HepG2 (cell line): ENCODE measurements around the gene LUZP1. TPM values are rescaled to one million over a fixed set of nuclear protein-coding genes. Genes with fewer than 3 reads are reported as not detected.

Source experiments
- ATAC-seq: fragments of 200-7000 bp; cut with Tn5 transposase; 3 replicates; pipeline ENCODE4 v1.9.1; 2020; ENCODE audit warnings: mild to moderate bottlenecking, moderate library complexity
- BruUV-seq: library from RNA; stranded (reverse); fragments of 400-500 nt; replicated peaks from 2 replicates; lab custom pipeline; 2021; lab: Mats Ljungman, UMichigan
- CTCF ChIA-PET: fragments of 300-600 bp; formaldehyde crosslinking; extraction: SDS; loops from one replicate; lab custom pipeline; 2021; ENCODE audit warnings: low total read pairs, inconsistent platforms, low intra/inter-chr PET ratio; lab: Yijun Ruan, JAX
- POLR2A ChIA-PET: fragments of 350-600 bp; sonication (Branson Sonifier 250); formaldehyde crosslinking; loops from one replicate; lab custom pipeline; 2020; ENCODE audit warnings: antibody characterized with exemption, inconsistent platforms; lab: Yijun Ruan, JAX
- DNase-seq: peaks from one replicate; pipeline ENCODE4 v3.0.0-alpha.2; 2015; ENCODE audit warnings: low spot score
- FAIRE-seq: peaks from 3 replicates; lab custom pipeline; 2011; peaks lifted over from hg19 to GRCh38; lab: Jason Lieb, UNC
- H2AFZ ChIP-seq: one replicate; pipeline ENCODE4 v1.6.1; 2011; ENCODE audit warnings: low read length, inconsistent platforms
- H3K27ac ChIP-seq: fragments of 300-600 bp; 3 replicates; pipeline ENCODE4 v1.8.0; 2011; ENCODE audit warnings: mixed run types, mild to moderate bottlenecking, mixed read lengths, low read length, inconsistent platforms; ENCODE audit not compliant: insufficient read depth; ENCODE audit errors: extremely low read length
- H3K27me3 ChIP-seq, 2 experiments: fragments of 200-600 bp in 1 of 2; 2 replicates in 1 of 2; 3 replicates in 1 of 2; pipeline versions ENCODE4 v1.6.0 to v1.8.0; 2011; ENCODE audit warnings: low read length in 2 of 2, mild to moderate bottlenecking in 2 of 2, moderate library complexity in 2 of 2, inconsistent platforms in 1 of 2; ENCODE audit not compliant: insufficient read depth in 2 of 2, control insufficient read depth in 1 of 2
- H3K36me3 ChIP-seq, 2 experiments: fragments of 200-600 bp in 1 of 2; replicated peaks in 1 of 2; 2 replicates in 1 of 2; 3 replicates in 1 of 2; pipeline versions ENCODE4 v1.5.1 to v1.8.0; 2011; ENCODE audit warnings: low read length in 2 of 2, inconsistent platforms in 1 of 2; ENCODE audit not compliant: insufficient read depth in 2 of 2, control insufficient read depth in 1 of 2
- H3K4me1 ChIP-seq: 2 replicates; pipeline ENCODE4 v1.5.1; 2012; ENCODE audit warnings: low read length, inconsistent platforms; ENCODE audit not compliant: insufficient read depth
- H3K4me2 ChIP-seq: 2 replicates; pipeline ENCODE4 v1.6.0; 2011; ENCODE audit warnings: low read depth, low read length, inconsistent platforms
- H3K4me3 ChIP-seq, 3 experiments: fragments of 200-600 bp in 1 of 3; sonication (generic), shearing (Covaris generic) in 1 of 3; replicated peaks in 1 of 3; 2 replicates each; pipeline ENCODE4 v1.5.1; 2011 to 2016; ENCODE audit warnings: low read length in 3 of 3, inconsistent platforms in 2 of 3, low read depth in 2 of 3, mild to moderate bottlenecking in 2 of 3, control low read depth in 1 of 3, mixed read lengths in 1 of 3; ENCODE audit not compliant: insufficient read depth in 1 of 3
- H3K79me2 ChIP-seq: one replicate; pipeline ENCODE4 v1.6.1; 2011; ENCODE audit warnings: low read length, inconsistent platforms; ENCODE audit not compliant: insufficient read depth
- H3K9ac ChIP-seq: 2 replicates; pipeline ENCODE4 v1.6.0; 2011; ENCODE audit warnings: mild to moderate bottlenecking, low read depth, low read length, inconsistent platforms; ENCODE audit not compliant: insufficient read depth
- H3K9me3 ChIP-seq: 2 replicates; pipeline ENCODE4 v1.5.1; 2012; ENCODE audit warnings: mild to moderate bottlenecking, low read length
- H4K20me1 ChIP-seq: 2 replicates; pipeline ENCODE4 v1.6.0; 2011; ENCODE audit warnings: inconsistent platforms, mild to moderate bottlenecking, low read length, moderate library complexity; ENCODE audit not compliant: insufficient read depth
- CEBPG ChIP-seq: IDR thresholded peaks from 2 replicates; pipeline ENCODE4 v1.6.1; 2016
- HNF4A ChIP-seq: sonication (generic); formaldehyde crosslinking; IDR thresholded peaks from 2 replicates; pipeline ENCODE4 v1.4.0; 2020; ENCODE audit warnings: missing genetic modification reagents
- POGZ ChIP-seq: sonication (generic); formaldehyde crosslinking; IDR thresholded peaks from 2 replicates; pipeline ENCODE4 v1.4.0; 2020; ENCODE audit warnings: mild to moderate bottlenecking, missing genetic modification reagents
- RARA ChIP-seq: IDR thresholded peaks from 2 replicates; pipeline ENCODE4 v1.6.1; 2016; ENCODE audit warnings: missing genetic modification reagents, missing compliant biosample characterization
- TBL1XR1 ChIP-seq: fragments of 150-350 bp; IDR thresholded peaks from 2 replicates; pipeline ENCODE4 v1.6.1; 2014; ENCODE audit warnings: borderline replicate concordance, low read length; ENCODE audit not compliant: partially characterized antibody
- ZFP36L2 ChIP-seq: sonication (generic); formaldehyde crosslinking; IDR thresholded peaks from 2 replicates; pipeline ENCODE4 v1.4.0; 2020; ENCODE audit warnings: missing genetic modification reagents
- ZNF280D ChIP-seq: sonication (generic); formaldehyde crosslinking; IDR thresholded peaks from 2 replicates; pipeline ENCODE4 v1.5.1; 2020; ENCODE audit warnings: mild to moderate bottlenecking, missing genetic modification reagents
- ZNF569 ChIP-seq: sonication (generic); formaldehyde crosslinking; IDR thresholded peaks from 2 replicates; pipeline ENCODE4 v1.5.0; 2020; ENCODE audit warnings: mild to moderate bottlenecking, missing genetic modification reagents, moderate library complexity, borderline replicate concordance
- ZNF619 ChIP-seq: sonication (generic); formaldehyde crosslinking; IDR thresholded peaks from 2 replicates; pipeline ENCODE4 v1.4.0; 2020; ENCODE audit warnings: mild to moderate bottlenecking, missing genetic modification reagents
- ZNF770 ChIP-seq: sonication (generic); formaldehyde crosslinking; IDR thresholded peaks from 2 replicates; pipeline ENCODE4 v1.5.0; 2020; ENCODE audit warnings: mild to moderate bottlenecking, missing genetic modification reagents
- WGBS: methylation state at CpG from one replicate; pipeline ENCODE4 v1.1.6; 2017; ENCODE audit warnings: low lambda C conversion rate; 5-methylcytosine and 5-hydroxymethylcytosine counted together
- in situ Hi-C: cut with HindIII; loops from 2 replicates; pipeline ENCODE4 v1.10.0; 2017; ENCODE audit warnings: low pct_unique_long_range_greater_than_20kb; ENCODE audit not compliant: extremely low pct_ligation_motif_present
- intact Hi-C: fragments of 100-400 bp; cut with micrococcal nuclease; formaldehyde crosslinking; loops from one replicate; pipeline ENCODE4 v1.10.0; 2022; ENCODE audit not compliant: unreplicated experiment
- polyA plus RNA-seq, 8 experiments: library from polyadenylated mRNA; depleted of rRNA in 3 of 8; stranded (reverse) in 7 of 8; unstranded in 1 of 8; fragments of >200 nt; fragmentation: Illumina TruSeq in 4 of 8; extraction: Trizol in 4 of 8; gene quantifications; 2 replicates each; pipeline versions ENCODE4 v1.2.1 to v1.2.3, GENCODE V29; 2011 to 2016; ENCODE audit warnings: low read depth in 4 of 8, missing spikeins in 1 of 8, mixed read lengths in 1 of 8; ENCODE audit not compliant: insufficient read depth in 1 of 8
- total RNA-seq, 5 experiments: library from RNA; depleted of rRNA; stranded (reverse); fragments of >200 nt; fragmentation: Illumina TruSeq; extraction: Trizol; gene quantifications; 2 replicates each; pipeline ENCODE4 v1.2.3, GENCODE V29; 2016; ENCODE audit warnings: low read depth in 1 of 5
- TF ChIP-seq, protein P1 (sequence below): sonication (generic); formaldehyde crosslinking; IDR thresholded peaks from 2 replicates; pipeline ENCODE4 v1.4.0; 2020; ENCODE audit warnings: missing genetic modification reagents

Gene LUZP1
- total and polyA plus RNA-seq, 2 of the 13 experiments (the other 11 are each of a cell fraction or from before 2014, with no cell fraction given): 6.9 to 12.7 TPM

DNA sequence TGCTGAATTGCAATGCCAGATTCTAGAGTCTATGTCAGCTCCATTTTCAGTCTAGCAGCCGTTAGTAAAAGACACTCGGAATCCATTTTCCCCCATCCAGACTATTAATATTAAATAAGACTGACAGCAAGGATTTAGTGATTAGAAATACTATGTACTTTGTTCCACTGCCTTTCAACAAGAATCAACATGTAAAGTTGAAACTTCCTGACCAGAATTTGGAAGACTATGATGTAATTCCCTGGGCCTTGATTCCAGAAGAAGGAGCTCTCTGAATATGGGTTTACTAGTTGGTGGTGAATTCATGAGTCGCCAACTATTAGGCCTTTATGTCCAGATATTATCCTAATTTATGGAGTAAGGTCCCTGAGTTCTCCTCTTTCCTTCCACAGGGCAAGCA lies 124.6 kb downstream of the LUZP1 start:
- peaks cover 33% of the 10 kb centered on the region for H4K20me1 ChIP-seq
- DNase-seq: no peak
- FAIRE-seq: no peak
- peaks cover 5 to 16% of the 10 kb centered on the region in 2 experiments; a peak in 4 of 5 replicates for H3K36me3 ChIP-seq
- no peak overlapping the region for H3K4me2 ChIP-seq
- H3K27me3 ChIP-seq: no peaks in the 10 kb centered on the region
- no TSS peak for BruUV-seq
- no peaks in the 10 kb centered on the region for H3K9me3 ChIP-seq
- H3K79me2 ChIP-seq: peaks cover 88% of the 10 kb centered on the region
- intact Hi-C loops (no loop called here), in situ Hi-C loops (no loop called here)
- H3K27ac ChIP-seq: no peak overlapping the region
- no peak overlapping the region for H2AFZ ChIP-seq
- ChIA-PET CTCF (no interaction called here), POLR2A (no interaction called here)
- ATAC-seq: no peak
- H3K4me1 ChIP-seq: peaks cover 28% of the 10 kb centered on the region
- TF ChIP-seq ZNF569 (CRISPR knock-in tag): no peak
- H3K9ac ChIP-seq: no peak overlapping the region
- no peak overlapping the region for H3K4me3 ChIP-seq
- WGBS: 98% methylated on average over 3 of the region's 3 CpGs

DNA sequence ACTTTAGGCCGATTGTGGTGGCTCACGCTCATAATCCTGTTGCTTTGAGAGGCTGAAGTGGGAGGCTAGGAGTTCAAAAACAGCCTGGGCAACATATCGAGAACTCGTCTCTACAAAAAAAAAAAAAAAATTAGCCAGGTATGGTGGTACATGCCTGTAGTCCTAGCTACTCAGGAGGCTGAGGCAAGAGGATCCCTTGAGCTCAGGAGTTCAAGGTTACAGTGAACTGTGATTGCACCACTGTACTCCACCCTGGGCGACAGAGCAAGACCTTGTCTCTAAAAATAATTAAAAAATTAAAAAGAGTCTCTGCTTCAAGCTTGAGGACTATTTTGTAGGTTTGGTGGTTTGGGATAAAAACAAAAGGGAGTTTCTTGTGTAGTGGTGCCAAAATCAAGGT lies 128.1 kb downstream of the LUZP1 start:
- H4K20me1 ChIP-seq: peaks cover 39% of the 10 kb centered on the region
- DNase-seq (no peak), ATAC-seq (no peak), FAIRE-seq (no peak)
- no peak overlapping the region for H2AFZ ChIP-seq
- no peak overlapping the region for H3K4me3 ChIP-seq
- 0 out of 2 replicates have a peak overlapping the region, but pooled peaks have one; percentile 14 for H3K4me2 ChIP-seq
- POLR2A ChIA-PET: interaction anchor here (0.7 to 1.2 kb wide), 2 partner anchors 15 to 21 kb away, joined by 4 read pairs; partner anchors contain the start of gene KDM1A
- H3K27me3 ChIP-seq: no peaks in the 10 kb centered on the region
- CTCF ChIA-PET: no interaction called here
- WGBS: 83% methylated on average over 5 of the region's 5 CpGs
- no peak for TF ChIP-seq POGZ (CRISPR knock-in tag)
- peak; percentile 76 for TF ChIP-seq RARA (CRISPR knock-in tag)
- TF ChIP-seq TBL1XR1: no peak
- TF ChIP-seq, protein P1, sequence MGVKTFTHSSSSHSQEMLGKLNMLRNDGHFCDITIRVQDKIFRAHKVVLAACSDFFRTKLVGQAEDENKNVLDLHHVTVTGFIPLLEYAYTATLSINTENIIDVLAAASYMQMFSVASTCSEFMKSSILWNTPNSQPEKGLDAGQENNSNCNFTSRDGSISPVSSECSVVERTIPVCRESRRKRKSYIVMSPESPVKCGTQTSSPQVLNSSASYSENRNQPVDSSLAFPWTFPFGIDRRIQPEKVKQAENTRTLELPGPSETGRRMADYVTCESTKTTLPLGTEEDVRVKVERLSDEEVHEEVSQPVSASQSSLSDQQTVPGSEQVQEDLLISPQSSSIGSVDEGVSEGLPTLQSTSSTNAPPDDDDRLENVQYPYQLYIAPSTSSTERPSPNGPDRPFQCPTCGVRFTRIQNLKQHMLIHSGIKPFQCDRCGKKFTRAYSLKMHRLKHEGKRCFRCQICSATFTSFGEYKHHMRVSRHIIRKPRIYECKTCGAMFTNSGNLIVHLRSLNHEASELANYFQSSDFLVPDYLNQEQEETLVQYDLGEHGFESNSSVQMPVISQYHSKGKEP (CRISPR knock-in tag): no peak
- peak; percentile 68; the same call in 1 of the 2 replicates for TF ChIP-seq ZNF770 (CRISPR knock-in tag)
- no peak for TF ChIP-seq ZNF619 (CRISPR knock-in tag)
- no peak for TF ChIP-seq ZNF280D
- TF ChIP-seq CEBPG (CRISPR knock-in tag): 0 out of 2 replicates have a peak, but pooled peaks have one; percentile 24
- peak; percentile 44; the same call in 1 of the 2 replicates for TF ChIP-seq HNF4A
- TF ChIP-seq ZFP36L2 (CRISPR knock-in tag): no peak
- peaks cover 91% of the 10 kb centered on the region for H3K79me2 ChIP-seq
- H3K4me1 ChIP-seq: peaks cover 35% of the 10 kb centered on the region
- H3K36me3 ChIP-seq: peaks cover 5 to 23% of the 10 kb centered on the region in 2 experiments; a peak in 4 of 5 replicates
- H3K27ac ChIP-seq: no peak overlapping the region
- no peak overlapping the region for H3K9ac ChIP-seq
- intact Hi-C loops: no loop called here
- in situ Hi-C loops: no loop called here
- BruUV-seq: no TSS peak
- no peaks in the 10 kb centered on the region for H3K9me3 ChIP-seq
